Stimulated activated CD4-positive, alpha-beta T cell treated with anti-CD3 and anti-CD28 coated beads, Interleukin-4, amount 100 ng/mL, for 24 hours (primary cell): ENCODE results near the gene LDLRAD3.

ENCODE experiments used
- DNase-seq: peaks from one replicate; pipeline ENCODE4 v3.0.0-alpha.2; 2020

The LDLRAD3 gene

DNA sequence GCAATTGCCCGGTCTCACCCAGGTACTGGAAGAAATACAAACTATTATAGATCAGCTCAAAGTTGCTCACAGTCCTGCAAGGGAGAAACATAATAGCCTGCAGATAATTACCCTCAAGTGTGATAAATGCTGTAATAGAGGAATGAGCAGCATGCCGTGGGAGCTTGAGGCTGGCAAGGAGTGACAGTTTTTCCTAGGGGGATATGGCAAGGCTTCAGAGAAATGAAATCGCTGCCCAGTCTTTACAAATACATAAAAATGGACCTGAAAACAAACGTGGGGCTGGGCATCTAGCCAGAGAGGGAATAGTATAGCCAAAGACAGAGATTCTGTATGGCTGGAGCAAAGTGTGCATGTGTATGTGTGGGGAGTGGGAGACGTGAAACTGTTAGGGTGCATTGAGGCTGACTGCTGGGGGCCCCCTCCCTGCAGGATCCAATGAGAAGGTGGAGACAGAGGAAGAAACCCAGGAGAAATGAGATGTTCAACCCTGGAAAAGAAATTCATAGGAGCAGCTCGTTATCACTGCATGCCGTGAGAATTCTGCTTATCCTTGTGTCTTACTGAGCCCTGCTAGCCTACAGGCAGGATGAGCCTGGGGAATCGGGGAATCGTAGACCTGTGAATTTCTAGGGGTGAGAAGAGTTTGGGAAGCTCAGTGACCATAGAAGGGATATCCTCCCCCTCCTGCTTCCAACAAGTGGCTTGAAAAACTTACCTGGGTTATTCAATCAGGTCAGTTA, 167.0 kb downstream of the LDLRAD3 start:
- DNase-seq, result no peak

GRCh38 chr11:36114095-36114494, 170.2 kb downstream of the LDLRAD3 start:
- DNase-seq, result no peak

DNA sequence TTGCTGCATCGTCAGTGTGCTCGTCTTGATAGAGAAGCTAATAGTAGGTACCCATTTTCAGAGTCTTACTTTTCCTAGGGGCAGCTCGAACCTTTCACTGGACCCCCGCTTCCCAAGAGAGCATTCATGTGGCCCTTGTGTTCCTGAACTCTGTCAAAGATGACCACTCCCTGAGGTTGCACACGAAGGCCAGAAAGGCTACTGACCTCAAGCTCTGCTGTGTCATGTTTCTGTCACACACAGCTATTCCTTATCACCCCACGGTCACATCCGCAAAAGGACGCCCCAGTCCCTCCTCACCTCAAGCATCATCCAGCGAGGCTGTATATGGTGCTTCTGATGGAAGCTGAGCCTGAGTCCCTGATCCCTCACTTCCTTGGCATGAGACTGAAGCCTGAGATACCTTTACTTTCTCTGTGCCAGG, 171.5 kb downstream of the LDLRAD3 start:
- DNase-seq, result no peak

GRCh38 chr11:36116161-36116560, 172.3 kb downstream of the LDLRAD3 start:
- no peak for DNase-seq

DNA sequence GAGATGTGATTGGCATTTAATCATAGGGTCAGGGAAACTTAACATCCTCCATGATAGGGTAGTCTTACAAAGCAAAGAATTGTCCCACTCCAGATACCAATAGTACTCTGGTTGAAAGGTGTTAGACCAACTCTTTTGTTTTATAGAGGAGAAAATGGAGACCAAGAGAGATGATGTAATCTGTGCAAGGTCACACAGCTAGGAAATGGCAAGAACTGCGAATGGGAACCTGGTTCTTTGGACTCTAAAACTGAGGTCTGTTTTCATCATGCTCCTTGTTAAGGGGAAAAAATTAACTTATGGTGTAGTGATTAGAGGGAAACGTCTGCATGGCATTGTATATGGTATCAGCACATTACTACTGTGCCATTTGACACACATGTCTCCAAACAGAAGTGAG, 174.2 kb downstream of the LDLRAD3 start:
- no peak for DNase-seq

DNA sequence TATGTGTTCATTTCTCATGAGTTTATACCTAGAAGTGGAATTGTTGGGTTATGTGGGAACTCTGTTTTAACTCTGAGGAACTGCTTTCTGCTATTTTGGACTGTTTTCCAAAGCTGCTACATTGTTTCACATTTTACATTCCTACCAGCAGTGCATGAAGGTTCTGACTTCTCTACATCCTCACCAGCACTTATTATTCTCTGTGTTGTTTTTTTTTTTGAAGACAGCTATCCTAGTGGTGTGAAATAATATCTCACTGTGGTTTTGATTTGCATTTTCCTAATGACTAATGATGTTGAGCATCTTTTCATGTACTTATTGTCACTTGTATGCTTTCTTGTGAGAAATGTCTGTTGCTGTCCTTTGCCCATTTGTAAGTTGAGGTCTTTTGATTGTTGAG, 175.4 kb downstream of the LDLRAD3 start:
- DNase-seq, result no peak

DNA sequence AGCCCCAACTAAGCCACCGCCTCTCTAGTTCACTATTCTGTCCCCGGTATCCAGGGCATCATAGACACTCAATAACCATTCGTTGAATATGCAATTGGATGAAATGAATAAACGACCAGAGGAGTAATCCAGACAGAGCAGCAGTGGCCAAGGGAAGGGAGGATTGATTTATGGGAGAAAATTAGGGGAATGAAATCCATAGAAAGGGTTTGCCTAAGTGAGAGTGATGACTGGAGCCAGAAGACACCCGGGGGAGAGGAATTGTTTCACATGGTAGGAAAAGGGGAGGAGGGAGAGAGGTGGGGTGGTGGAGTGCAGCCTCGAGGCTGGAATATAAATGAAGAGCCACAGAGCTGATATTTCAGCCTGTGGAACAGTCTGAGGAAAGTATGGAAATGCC, 177.2 kb downstream of the LDLRAD3 start:
- no peak for DNase-seq

DNA sequence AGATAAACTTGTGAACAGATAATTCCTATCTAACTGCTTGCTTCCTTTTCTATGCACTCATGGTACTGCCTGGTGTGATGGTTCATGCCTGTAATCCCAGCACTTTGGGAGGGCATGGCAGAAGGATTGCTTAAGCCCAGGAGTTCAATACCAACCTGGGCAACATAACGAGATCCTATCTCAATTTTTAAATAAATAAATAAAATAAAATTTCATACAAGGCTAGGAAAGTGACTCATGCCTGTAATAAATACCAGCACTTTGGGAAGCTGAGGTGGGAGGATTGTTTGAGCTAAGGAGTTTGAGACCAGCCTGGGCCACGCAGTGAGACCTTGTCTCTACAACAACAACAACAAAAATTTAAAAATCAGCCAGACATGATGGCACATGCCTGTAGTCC, 178.8 kb downstream of the LDLRAD3 start:
- no peak for DNase-seq

DNA sequence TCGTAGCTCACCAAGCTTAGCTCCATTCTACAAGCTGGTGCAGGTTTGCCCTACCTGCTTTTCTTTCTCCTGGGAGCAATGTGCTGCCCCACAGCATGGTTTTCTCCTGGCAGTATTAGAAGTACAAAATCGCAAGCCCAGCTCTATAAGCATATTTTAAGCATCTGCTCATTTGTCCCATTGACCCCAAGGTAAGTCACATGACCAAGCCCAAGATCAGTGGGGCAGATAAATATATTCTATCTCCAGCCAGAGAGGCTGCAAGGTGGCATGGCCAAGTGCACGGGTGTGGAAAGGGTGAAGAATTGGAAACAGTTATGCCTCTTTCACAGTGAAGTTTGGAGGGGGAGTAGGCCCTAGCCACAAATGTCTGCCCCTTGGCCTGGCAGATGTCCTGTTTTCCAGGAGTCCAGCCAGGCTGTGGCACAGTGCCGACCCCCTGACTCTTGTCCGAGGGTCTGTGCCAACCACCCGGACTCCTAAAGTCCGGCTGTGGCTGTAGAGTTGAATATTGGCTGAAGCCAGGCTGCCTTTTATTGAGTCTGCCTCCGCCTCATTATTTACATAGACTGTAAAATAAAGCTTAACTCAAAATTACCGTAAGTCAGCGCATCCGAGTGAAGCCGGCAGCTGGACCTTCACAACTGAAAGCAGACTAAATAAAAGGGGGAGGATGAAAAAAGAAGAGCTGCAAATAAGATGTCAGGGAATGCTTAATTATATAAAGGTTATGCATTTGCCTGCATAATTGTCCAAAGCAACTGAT, 179.7 kb downstream of the LDLRAD3 start:
- DNase-seq, result no peak

- no peak for DNase-seq
Measured at GRCh38 chr11:36126678-36127077, 182.8 kb downstream of the LDLRAD3 start.

DNA sequence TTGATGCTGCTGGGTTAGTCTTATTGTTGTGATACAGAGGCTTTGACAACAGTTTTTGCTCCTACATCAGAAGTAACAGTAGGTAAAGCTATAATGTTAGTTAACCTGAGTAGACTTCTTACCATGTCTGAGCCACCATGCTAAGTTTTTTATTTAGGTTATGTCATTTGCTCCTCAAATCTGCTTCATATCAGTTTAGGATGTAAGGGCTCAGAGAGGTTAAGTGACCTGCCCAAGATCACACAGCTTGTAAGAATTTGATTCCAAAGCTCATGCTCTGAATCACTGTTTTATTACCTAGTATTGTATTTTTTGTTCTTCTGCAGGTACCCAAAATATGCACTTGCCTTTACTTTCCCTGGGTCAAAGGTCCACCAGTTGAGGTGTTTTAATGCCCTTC, 183.7 kb downstream of the LDLRAD3 start:
- DNase-seq, result no peak

- no peak for DNase-seq
Measured at GRCh38 chr11:36129955-36130354, 186.1 kb downstream of the LDLRAD3 start.

DNA sequence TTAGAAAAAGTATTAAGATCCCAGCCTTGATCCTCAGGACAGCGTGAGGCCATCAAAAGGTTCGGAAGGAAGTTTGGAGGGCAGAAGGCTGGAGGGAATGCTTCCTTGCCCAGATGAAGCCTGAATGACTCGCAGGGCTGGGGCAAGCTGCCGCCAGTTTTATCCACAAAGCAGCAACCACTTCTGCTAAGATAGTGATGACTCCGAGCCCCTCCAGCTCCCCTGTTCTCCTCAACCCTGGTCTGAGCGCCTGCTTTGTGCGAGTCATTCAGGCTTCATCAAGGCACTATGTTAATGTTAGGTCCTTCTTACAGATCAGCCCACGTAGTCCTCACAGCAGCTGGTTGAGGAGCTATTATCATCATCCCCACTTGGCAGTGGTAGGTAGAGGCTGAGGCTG, 186.5 kb downstream of the LDLRAD3 start:
- no peak for DNase-seq

GRCh38 chr11:36131721-36132397, 188.0 kb downstream of the LDLRAD3 start:
- DNase-seq, result no peak

DNA sequence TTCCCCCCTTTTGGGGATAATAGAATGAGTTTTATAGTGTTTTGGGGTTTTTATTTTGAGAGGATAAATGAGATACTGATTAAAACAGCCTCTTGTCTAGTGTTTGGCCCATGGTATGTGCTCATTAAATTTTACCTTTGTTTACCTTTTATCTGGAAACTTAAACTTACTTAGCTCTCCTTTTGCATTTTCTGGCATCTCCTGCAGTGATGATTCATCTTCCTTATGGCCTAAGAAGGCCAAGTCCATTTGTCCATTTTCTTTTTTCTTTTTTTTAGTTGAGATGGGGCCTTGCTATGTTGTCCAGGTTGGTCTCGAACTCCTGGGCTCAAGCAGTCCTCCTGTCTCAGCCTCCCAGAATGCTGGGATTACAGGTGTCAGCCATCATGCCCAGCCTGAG, 189.1 kb downstream of the LDLRAD3 start:
- DNase-seq, result no peak

GRCh38 chr11:36135076-36135475, 191.2 kb downstream of the LDLRAD3 start:
- no peak for DNase-seq

- DNase-seq, result no peak
Measured at GRCh38 chr11:36139767-36140166, 195.9 kb downstream of the LDLRAD3 start.

- no peak for DNase-seq
Measured at GRCh38 chr11:36141196-36141953, 197.5 kb downstream of the LDLRAD3 start.

- no peak for DNase-seq
Measured at GRCh38 chr11:36141956-36142355, 198.1 kb downstream of the LDLRAD3 start.

- no peak for DNase-seq
Measured at GRCh38 chr11:36142439-36142838, 198.6 kb downstream of the LDLRAD3 start.

DNA sequence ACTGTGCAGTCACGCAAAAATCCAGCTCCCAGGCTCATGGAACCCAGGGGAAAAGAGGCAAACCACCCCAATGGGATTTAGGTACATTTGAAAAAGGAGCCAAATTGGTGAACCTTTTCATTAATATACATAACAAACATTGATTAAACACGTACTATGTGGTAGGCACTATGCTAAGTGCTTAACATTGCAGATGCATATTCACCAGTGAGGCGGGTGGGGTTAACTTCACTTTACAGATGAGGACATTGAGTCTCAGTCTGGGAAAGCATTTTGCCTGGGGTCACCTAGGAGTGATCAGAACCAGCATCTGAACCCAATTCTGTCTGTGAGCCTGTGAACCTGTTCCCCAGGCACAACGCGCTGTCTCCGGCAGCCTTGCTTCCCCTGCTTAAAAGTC, 199.0 kb downstream of the LDLRAD3 start:
- no peak for DNase-seq

- no peak for DNase-seq
Measured at GRCh38 chr11:36146437-36146836, 202.6 kb downstream of the LDLRAD3 start.

DNA sequence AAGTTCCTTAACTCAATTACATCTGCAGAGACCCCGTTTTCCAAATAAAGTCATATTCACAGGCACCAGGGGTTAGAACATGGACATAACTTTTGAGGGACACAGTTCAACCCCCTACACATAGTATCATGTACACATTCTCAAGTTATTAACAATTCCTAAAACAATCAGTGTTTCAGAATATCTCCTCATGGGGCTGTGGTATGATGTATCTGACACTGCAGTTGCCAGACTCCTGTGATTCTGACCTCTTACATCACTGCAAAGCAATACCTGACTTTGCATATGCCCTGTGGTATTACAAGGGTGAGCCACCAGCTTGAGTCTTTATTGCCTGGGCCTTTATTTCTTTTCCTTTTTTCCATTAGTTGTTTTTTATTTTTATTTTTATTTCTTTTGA, 203.6 kb downstream of the LDLRAD3 start:
- no peak for DNase-seq
